ENCODE measurements around the gene ARID1B. TPM values are rescaled to one million over a fixed set of nuclear protein-coding genes. Genes with fewer than 3 reads are reported as not detected.
A peak's percentile ranks its signal among the peaks of the same experiment; 100 is the strongest.

The ARID1B gene
- total and polyA plus RNA-seq, 12 donors: 11.2 to 63.2 (median 52.2) TPM

DNA sequence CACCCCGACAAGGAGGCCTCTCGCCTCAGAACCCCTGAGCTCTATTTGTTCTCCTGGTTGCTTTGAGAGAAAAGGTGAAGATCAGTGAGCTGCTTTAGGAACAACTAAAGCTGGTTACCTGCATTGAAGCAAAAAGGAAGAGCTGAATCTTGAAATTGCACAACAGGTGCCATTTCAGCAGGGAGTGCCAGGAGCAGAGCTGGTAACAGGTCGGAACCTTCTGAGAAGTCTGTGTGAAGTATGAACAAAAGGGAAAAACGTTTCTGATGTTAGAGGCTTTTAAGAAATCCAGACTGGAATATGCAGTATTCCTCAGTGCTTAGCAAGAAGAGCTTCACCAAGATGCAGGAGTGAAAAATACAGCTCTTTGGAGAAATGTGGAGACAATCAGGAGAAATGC lies 382.2 kb downstream of the ARID1B start:
- WGBS, 2 donors: 83 to 87% methylated on average over 4 of the region's 4 CpGs
- no peak for ATAC-seq
- Histone ChIP-seq H3K27ac (no peak overlapping the region), H3K4me3 (no peak overlapping the region), H3K9me3 (no peaks in the 10 kb centered on the region), H3K36me3 (peaks cover 0 to 44% (median 0%) of the 10 kb centered on the region in 9 donors), H3K4me1 (peaks cover 0 to 24% (median 4%) of the 10 kb centered on the region in 9 donors), H3K27me3 (no peaks in the 10 kb centered on the region)
- intact Hi-C loops (cut with DNase I): loop anchor here in 1 of 10 donors (10.0 kb wide), 1 partner anchor 125 kb away; no protein-coding TSS in a partner anchor
- no peak for DNase-seq
- TF ChIP-seq CTCF (IDR thresholded peaks at IDR 0.05): no peak

GRCh38 chr6:157161912-157162311 lies 384.7 kb downstream of the ARID1B start:
- no peak for TF ChIP-seq CTCF (IDR thresholded peaks at IDR 0.05)
- H3K27me3 ChIP-seq: no peaks in the 10 kb centered on the region
- no peak overlapping the region for H3K27ac ChIP-seq
- ATAC-seq (no peak), DNase-seq (no peak)
- H3K4me1 ChIP-seq: peaks cover 0 to 24% (median 4%) of the 10 kb centered on the region in 9 donors
- no peak overlapping the region for H3K4me3 ChIP-seq
- no peaks in the 10 kb centered on the region for H3K9me3 ChIP-seq
- WGBS, 2 donors: 56 to 73% methylated on average over 4 of the region's 4 CpGs
- peaks cover 0 to 43% (median 6%) of the 10 kb centered on the region in 9 donors for H3K36me3 ChIP-seq
- intact Hi-C loops (cut with DNase I): no loop called here

DNA sequence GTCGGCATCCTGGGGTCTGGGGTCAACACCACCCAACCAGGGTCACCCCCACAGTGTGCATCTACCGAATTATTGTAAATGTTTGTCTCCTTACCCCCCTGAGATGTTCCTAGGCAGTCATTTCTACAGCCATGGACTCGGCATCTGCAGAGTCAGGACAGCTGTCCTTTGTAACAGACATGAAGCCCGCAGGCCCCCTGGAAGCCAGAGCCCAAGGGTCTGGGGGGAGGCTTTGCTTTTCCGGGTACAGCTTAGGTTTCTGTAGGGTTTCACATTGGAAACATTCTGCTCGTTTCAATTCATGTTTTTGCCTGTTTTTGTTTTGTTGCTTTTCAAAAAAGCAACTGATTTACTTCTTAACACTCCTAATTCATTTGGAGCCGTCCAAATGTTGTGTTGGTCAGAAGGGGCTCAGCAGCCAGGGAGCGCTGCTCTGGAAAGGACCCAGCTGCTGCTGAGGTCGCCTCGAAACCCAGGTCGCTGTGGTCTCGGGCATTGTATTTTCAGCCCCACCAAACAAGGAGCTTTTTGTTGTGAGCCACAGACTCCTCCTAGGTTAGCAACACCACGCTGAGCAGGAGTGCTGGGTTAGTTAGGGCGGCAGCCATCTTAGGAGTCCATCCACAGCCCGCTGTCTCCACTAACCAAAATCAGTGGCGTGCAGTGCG lies 385.7 kb downstream of the ARID1B start:
- TF ChIP-seq CTCF (IDR thresholded peaks at IDR 0.05): peak in 2 of 9 donors; percentile 11 to 12
- peak in 7 of 8 donors; percentile 12 to 53 (median 40) for ATAC-seq
- Histone ChIP-seq H3K9me3 (no peaks in the 10 kb centered on the region), H3K36me3 (peaks cover 0 to 43% (median 10%) of the 10 kb centered on the region in 9 donors), H3K4me3 (no peak overlapping the region), H3K27me3 (no peaks in the 10 kb centered on the region), H3K27ac (peak overlapping the region in 1 of 10 donors; percentile 20), H3K4me1 (peaks cover 0 to 24% (median 4%) of the 10 kb centered on the region in 9 donors)
- WGBS, 2 donors: 80 to 83% methylated on average over 17 of the region's 17 CpGs
- DNase-seq: no peak
- intact Hi-C loops (cut with DNase I): no loop called here

GRCh38 chr6:157163434-157164159 lies 386.4 kb downstream of the ARID1B start:
- WGBS, 2 donors: 80 to 86% methylated on average over 4 of the region's 4 CpGs
- DNase-seq (no peak), ATAC-seq (peak in 5 of 8 donors; percentile 5 to 70 (median 24))
- intact Hi-C loops (cut with DNase I): no loop called here
- Histone ChIP-seq H3K36me3 (peaks cover 0 to 43% (median 11%) of the 10 kb centered on the region in 9 donors), H3K27me3 (no peaks in the 10 kb centered on the region), H3K27ac (peak overlapping the region in 2 of 10 donors; percentile 3 to 20), H3K9me3 (no peaks in the 10 kb centered on the region), H3K4me1 (peaks cover 0 to 21% (median 4%) of the 10 kb centered on the region in 9 donors), H3K4me3 (no peak overlapping the region)
- no peak for TF ChIP-seq CTCF (IDR thresholded peaks at IDR 0.05)

Data from heart right ventricle (tissue), 16 donors.